Activated B cell treated with CpG ODN at 0.5 μM for 24 hours (primary cell): ENCODE data around the gene GPATCH2L. TPM values are rescaled to one million over a fixed set of nuclear protein-coding genes. Genes with fewer than 3 reads are reported as not detected.

Experiments
- ATAC-seq: fragments of 200-7000 bp; cut with Tn5 transposase; one replicate; pipeline ENCODE4 v1.10.0; 2021; ENCODE audit warnings: low read depth, mild to moderate bottlenecking, moderate library complexity
- CTCF ChIA-PET: fragments of 350-600 bp; sonication (Branson Sonifier 250); formaldehyde crosslinking; loops from one replicate; lab custom pipeline; 2021; ENCODE audit warnings: antibody characterized with exemption; lab: Charles Lee
- POLR2A ChIA-PET: fragments of 350-600 bp; sonication (Branson Sonifier 250); formaldehyde crosslinking; loops from one replicate; lab custom pipeline; 2021; ENCODE audit warnings: antibody characterized with exemption; lab: Charles Lee
- DNase-seq: peaks from one replicate; pipeline ENCODE4 v3.0.0; 2022
- H3K27ac Mint-ChIP-seq: one replicate; pipeline ENCODE4 v1.8.0; 2020; ENCODE audit warnings: mixed read lengths
- H3K27me3 Mint-ChIP-seq: one replicate; pipeline ENCODE4 v1.8.0; 2021; ENCODE audit warnings: mixed read lengths
- H3K36me3 Mint-ChIP-seq: one replicate; pipeline ENCODE4 v1.8.0; 2021; ENCODE audit warnings: low read depth, mixed read lengths
- H3K4me1 Mint-ChIP-seq: one replicate; pipeline ENCODE4 v1.8.0; 2021; ENCODE audit warnings: mixed read lengths
- H3K4me3 Mint-ChIP-seq: one replicate; pipeline ENCODE4 v1.8.0; 2020; ENCODE audit warnings: mild to moderate bottlenecking, mixed read lengths
- H3K9me3 Mint-ChIP-seq: one replicate; pipeline ENCODE4 v1.8.0; 2020; ENCODE audit warnings: mixed read lengths
- intact Hi-C: fragments of 100-400 bp; cut with micrococcal nuclease; formaldehyde crosslinking; loops from one replicate; pipeline ENCODE4 v1.15.1; 2024
- total RNA-seq: library from RNA; stranded (reverse); gene quantifications from 2 replicates; pipeline ENCODE4 v1.2.3, GENCODE V29; 2022
- TF ChIP-seq, protein P1 (sequence below): fragments of 200-600 bp; IDR thresholded peaks from one replicate; pipeline ENCODE4 v1.8.0; 2022; ENCODE audit warnings: antibody characterized with exemption, mild to moderate bottlenecking

Gene GPATCH2L
- total RNA-seq, 1 donor from 2014 or later = 82.3 TPM

DNA sequence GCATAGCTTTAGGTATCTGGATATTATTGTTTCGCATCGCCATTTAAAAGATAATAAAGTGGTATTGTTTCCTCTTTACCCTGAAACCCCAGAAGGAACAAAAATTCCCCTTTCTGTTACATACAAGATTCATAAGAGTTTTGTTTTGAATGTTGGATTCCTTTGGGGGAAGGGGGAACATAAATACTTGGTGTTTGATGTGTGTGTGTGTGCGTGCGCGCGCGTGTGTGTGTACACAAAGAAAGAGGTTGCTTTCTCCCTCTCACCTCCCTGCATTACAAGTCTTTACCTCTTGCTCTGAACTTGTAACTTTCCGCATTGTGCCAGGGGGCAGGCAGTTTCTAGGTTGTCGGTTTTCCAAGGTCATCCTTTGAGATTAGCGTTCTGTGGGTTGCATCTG lies 76.4 kb downstream of the GPATCH2L start:
- ChIA-PET CTCF (no interaction called here), POLR2A (no interaction called here)
- DNase-seq (no peak), ATAC-seq (no peak)
- peaks cover 2% of the 10 kb centered on the region for H3K27me3 Mint-ChIP-seq
- H3K9me3 Mint-ChIP-seq = peaks cover 9% of the 10 kb centered on the region
- H3K27ac Mint-ChIP-seq = no peak overlapping the region
- intact Hi-C loops = no loop called here
- TF ChIP-seq, protein P1, sequence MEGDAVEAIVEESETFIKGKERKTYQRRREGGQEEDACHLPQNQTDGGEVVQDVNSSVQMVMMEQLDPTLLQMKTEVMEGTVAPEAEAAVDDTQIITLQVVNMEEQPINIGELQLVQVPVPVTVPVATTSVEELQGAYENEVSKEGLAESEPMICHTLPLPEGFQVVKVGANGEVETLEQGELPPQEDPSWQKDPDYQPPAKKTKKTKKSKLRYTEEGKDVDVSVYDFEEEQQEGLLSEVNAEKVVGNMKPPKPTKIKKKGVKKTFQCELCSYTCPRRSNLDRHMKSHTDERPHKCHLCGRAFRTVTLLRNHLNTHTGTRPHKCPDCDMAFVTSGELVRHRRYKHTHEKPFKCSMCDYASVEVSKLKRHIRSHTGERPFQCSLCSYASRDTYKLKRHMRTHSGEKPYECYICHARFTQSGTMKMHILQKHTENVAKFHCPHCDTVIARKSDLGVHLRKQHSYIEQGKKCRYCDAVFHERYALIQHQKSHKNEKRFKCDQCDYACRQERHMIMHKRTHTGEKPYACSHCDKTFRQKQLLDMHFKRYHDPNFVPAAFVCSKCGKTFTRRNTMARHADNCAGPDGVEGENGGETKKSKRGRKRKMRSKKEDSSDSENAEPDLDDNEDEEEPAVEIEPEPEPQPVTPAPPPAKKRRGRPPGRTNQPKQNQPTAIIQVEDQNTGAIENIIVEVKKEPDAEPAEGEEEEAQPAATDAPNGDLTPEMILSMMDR = no peak
- H3K4me1 Mint-ChIP-seq = no peaks in the 10 kb centered on the region
- no peaks in the 10 kb centered on the region for H3K36me3 Mint-ChIP-seq
- no peak overlapping the region for H3K4me3 Mint-ChIP-seq

DNA sequence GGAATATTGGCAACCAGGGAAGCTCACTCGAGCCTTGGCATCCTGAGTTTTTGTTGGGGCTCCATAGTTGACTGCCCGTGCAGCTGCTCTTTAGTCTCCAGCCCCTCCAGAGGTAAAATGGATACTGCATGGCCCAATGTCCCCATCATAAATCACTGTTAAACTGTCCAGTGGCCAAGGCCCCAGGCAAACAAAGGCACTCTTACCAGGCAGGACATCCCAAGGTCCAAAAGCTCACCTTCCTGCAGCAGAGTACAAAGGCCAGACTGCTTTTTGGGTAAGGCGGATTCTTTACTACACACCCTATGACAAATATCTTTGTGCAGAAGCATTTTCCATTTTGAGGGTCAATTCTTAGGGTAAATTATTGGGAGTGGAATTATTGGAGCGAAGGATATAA lies 81.1 kb downstream of the GPATCH2L start:
- no peaks in the 10 kb centered on the region for H3K27me3 Mint-ChIP-seq
- POLR2A ChIA-PET = no interaction called here
- no peak for ATAC-seq
- H3K4me1 Mint-ChIP-seq = peaks cover 11% of the 10 kb centered on the region
- H3K4me3 Mint-ChIP-seq = no peak overlapping the region
- TF ChIP-seq, protein P1 = no peak
- no peaks in the 10 kb centered on the region for H3K9me3 Mint-ChIP-seq
- no peak for DNase-seq
- intact Hi-C loops = no loop called here
- H3K36me3 Mint-ChIP-seq = peaks cover 5% of the 10 kb centered on the region
- H3K27ac Mint-ChIP-seq = no peak overlapping the region
- CTCF ChIA-PET = no interaction called here

DNA sequence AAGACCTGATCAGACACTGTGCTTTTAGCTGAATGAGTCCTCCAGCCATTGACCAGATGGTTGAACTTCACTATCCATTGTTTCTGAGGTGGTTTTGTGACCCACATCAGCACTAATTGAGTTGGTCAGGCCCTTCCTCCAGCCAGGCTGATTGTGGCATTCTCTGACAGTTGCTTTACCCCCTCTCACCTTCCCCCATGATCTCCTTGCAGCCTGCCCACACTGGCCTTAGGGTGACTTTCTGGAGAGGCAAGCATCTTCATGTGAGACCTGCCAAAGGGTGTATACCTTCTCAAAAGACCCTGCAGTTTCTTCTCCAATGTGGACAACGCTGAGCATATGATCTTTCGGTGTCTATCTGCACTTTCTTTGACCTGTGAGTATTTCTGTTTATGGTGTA lies 83.9 kb downstream of the GPATCH2L start:
- Mint-ChIP-seq H3K36me3 (peaks cover 5% of the 10 kb centered on the region), H3K4me3 (no peak overlapping the region), H3K9me3 (no peaks in the 10 kb centered on the region), H3K27ac (no peak overlapping the region), H3K27me3 (no peaks in the 10 kb centered on the region), H3K4me1 (peaks cover 11% of the 10 kb centered on the region)
- POLR2A ChIA-PET = no interaction called here
- CTCF ChIA-PET = no interaction called here
- intact Hi-C loops = no loop called here
- no peak for DNase-seq
- ATAC-seq = no peak
- TF ChIP-seq, protein P1 = no peak

DNA sequence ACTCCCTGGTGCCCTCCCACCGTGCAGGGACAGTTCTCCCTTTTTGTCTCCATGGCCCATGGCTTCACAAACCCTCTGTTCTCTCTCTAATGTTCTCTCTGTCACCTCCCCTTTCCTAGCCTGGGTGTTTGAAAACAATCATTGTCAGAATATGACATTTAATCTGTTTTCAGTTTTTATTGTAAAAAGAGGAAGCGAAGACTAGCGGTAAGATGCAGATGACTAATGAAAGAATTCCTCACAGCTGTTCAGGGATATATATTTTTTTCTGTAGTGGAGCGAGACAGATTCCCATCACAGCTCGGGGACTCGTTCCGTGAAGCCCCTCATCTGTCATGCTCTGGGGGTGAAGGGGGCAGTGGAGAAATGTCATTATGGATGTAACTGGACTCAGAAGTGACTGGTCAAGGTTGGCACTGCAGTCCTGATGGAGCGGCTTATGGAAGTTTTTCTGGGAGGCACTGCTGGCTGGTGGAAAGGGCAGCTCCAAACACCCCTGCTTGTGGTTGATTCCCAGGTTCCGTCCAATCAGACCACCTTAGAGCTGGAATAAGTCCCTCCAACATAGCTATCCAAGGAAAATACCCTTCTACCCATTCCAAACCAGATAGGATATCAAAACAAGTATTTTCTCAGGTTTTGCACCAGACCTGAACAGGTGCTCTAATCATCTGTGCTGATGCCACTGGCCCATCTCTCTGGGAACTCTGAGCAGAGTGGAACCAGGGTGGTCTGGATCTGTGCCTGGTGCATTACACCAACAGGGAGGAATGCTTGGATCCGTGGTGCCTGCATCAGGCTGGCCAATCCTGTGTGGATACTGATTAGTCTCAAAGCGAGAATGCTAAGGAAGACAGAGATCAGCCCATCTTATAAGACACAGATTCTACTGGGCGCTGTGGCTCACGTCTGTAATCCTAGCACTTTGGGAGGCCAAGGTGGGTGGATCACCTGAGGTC lies 84.7 kb downstream of the GPATCH2L start:
- no peak for DNase-seq
- intact Hi-C loops = no loop called here
- peaks cover 4% of the 10 kb centered on the region for H3K9me3 Mint-ChIP-seq
- H3K27me3 Mint-ChIP-seq = no peaks in the 10 kb centered on the region
- peaks cover 5% of the 10 kb centered on the region for H3K36me3 Mint-ChIP-seq
- ChIA-PET POLR2A (no interaction called here), CTCF (no interaction called here)
- TF ChIP-seq, protein P1 = no peak
- peak; percentile 25 for ATAC-seq
- no peak overlapping the region for H3K4me3 Mint-ChIP-seq
- H3K4me1 Mint-ChIP-seq = peaks cover 11% of the 10 kb centered on the region
- peak overlapping the region; percentile 0 for H3K27ac Mint-ChIP-seq

DNA sequence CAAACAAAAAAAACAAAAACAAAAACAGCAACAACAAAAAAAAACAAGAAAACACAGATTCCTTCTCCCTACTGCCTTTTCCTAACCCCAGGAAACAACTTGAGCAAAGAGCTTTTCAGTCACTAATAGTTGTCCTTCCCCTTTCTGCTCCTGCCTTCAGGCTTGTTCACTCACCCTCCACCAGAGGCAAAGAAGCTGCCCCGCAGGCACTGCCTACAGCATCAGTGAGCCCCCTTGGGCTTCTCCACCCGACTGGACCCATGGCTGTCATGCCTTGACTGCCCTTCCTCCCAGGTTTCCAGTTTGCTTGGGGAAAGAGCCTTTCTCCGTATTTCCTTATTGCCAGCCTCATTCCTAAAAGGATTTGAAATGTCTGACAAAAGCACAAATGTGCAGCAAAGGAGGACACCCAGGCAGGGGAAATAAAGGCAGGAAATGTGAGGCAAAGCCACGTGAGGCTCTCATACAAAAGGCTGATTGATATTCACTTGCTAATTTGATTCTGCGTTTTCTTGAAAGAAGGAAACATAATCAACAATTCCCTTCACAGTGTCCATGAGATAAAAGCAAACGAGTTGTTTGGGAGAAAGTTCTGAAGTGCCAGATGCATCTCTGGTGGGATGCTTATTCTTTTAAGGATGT lies 85.7 kb downstream of the GPATCH2L start:
- ATAC-seq (no peak), DNase-seq (no peak)
- intact Hi-C loops = no loop called here
- CTCF ChIA-PET = no interaction called here
- Mint-ChIP-seq H3K9me3 (peaks cover 12% of the 10 kb centered on the region), H3K27ac (no peak overlapping the region), H3K36me3 (peaks cover 9% of the 10 kb centered on the region), H3K4me1 (peaks cover 11% of the 10 kb centered on the region), H3K27me3 (no peaks in the 10 kb centered on the region), H3K4me3 (no peak overlapping the region)
- POLR2A ChIA-PET = no interaction called here
- TF ChIP-seq, protein P1 = no peak
